ENCODE results near the gene CNPY1. TPM values are rescaled to one million over a fixed set of nuclear protein-coding genes. Genes with fewer than 3 reads are reported as not detected.

Gene CNPY1
- total and polyA plus RNA-seq, 12 donors, result not detected

GRCh38 chr7:155557778-155558177 lies 11.4 kb upstream of the CNPY1 start:
- DNase-seq, result no peak
- intact Hi-C loops (cut with DNase I), result no loop called here
- Histone ChIP-seq H3K27ac (no peak overlapping the region), H3K9me3 (replicated peaks in 1 of 3) (no peaks in the 10 kb centered on the region), H3K36me3 (replicated peaks in 1 of 2) (no peaks in the 10 kb centered on the region), H3K4me3 (no peak overlapping the region), H3K4me1 (replicated peaks in 1 of 2) (no peaks in the 10 kb centered on the region), H3K27me3 (peaks cover 4% of the 10 kb centered on the region)
- TF ChIP-seq POLR2A (IDR thresholded peaks at IDR 0.05) (no peak), CTCF (IDR thresholded peaks at IDR 0.05) (no peak)
- 88 to 95% (median 91%) methylated on average over 8 to 10 of the region's 10 CpGs for WGBS, 4 donors

DNA sequence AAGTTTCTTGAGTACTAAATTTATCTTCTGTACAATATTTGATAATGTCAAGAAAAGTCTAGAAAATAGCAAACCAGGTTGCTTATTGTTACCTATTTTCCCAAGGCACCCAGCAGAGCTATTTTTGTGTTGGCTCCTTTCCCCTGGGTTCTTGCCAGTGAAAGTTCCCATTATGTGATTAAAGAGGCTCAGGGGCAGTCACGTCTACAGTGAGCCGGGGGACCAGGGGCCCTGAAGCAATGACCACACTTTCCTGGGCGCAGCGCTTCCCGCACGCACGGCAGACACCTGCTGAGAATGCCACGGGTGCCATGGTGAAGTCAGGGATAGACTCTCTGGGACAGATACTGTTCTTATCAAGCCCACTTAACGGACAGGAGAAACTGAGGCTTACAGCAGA lies 10.4 kb upstream of the CNPY1 start:
- DNase-seq, result no peak
- H3K4me3 ChIP-seq, result no peak overlapping the region
- H3K27ac ChIP-seq, result no peak overlapping the region
- intact Hi-C loops (cut with DNase I), result no loop called here
- no peaks in the 10 kb centered on the region for H3K9me3 ChIP-seq (replicated peaks in 1 of 3)
- TF ChIP-seq CTCF (IDR thresholded peaks at IDR 0.05), result no peak
- no peak for TF ChIP-seq POLR2A (IDR thresholded peaks at IDR 0.05)
- peaks cover 4% of the 10 kb centered on the region for H3K27me3 ChIP-seq
- H3K36me3 ChIP-seq (replicated peaks in 1 of 2), result no peaks in the 10 kb centered on the region
- 84 to 92% (median 87%) methylated on average over 9 of the region's 9 CpGs for WGBS, 4 donors
- no peaks in the 10 kb centered on the region for H3K4me1 ChIP-seq (replicated peaks in 1 of 2)

GRCh38 chr7:155555116-155555695 lies 8.8 kb upstream of the CNPY1 start:
- intact Hi-C loops (cut with DNase I), result no loop called here
- Histone ChIP-seq H3K4me3 (no peak overlapping the region), H3K27ac (no peak overlapping the region), H3K36me3 (replicated peaks in 1 of 2) (no peaks in the 10 kb centered on the region), H3K27me3 (peaks cover 4% of the 10 kb centered on the region), H3K4me1 (replicated peaks in 1 of 2) (no peaks in the 10 kb centered on the region), H3K9me3 (replicated peaks in 1 of 3) (no peaks in the 10 kb centered on the region)
- DNase-seq, result no peak
- 89 to 93% (median 90%) methylated on average over 26 to 33 of the region's 33 CpGs for WGBS, 4 donors
- TF ChIP-seq CTCF (IDR thresholded peaks at IDR 0.05) (no peak), POLR2A (IDR thresholded peaks at IDR 0.05) (no peak)

DNA sequence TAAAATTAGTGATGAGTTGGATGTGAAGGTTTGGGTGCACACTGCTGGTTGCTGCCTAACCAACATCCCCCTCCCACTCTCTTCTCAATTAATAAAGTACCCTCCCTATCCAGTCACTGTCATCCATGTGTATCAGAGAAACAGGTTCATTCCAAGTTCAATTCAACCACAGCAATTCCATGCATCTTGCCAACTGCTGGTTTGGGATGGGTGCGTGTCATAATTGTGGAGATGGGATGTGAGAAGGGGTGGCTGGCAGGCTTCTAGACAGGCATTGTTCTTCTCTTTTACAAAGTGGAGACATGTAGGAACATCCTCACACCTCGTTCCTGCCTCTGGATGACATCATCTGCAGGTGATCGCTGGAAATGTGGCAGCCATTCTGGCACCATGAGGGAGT lies 7.5 kb upstream of the CNPY1 start:
- WGBS, 4 donors, result 83 to 90% (median 88%) methylated on average over 3 of the region's 3 CpGs
- Histone ChIP-seq H3K27me3 (peaks cover 4% of the 10 kb centered on the region), H3K27ac (no peak overlapping the region), H3K4me1 (replicated peaks in 1 of 2) (no peaks in the 10 kb centered on the region), H3K4me3 (no peak overlapping the region), H3K36me3 (replicated peaks in 1 of 2) (no peaks in the 10 kb centered on the region), H3K9me3 (replicated peaks in 1 of 3) (no peaks in the 10 kb centered on the region)
- intact Hi-C loops (cut with DNase I), result no loop called here
- no peak for DNase-seq
- TF ChIP-seq CTCF (IDR thresholded peaks at IDR 0.05) (no peak), POLR2A (IDR thresholded peaks at IDR 0.05) (no peak)

Measured in adrenal gland (tissue), 12 donors.